ENCODE measurements around the gene TES.

- no peak for TF ChIP-seq POLR2AphosphoS5 (IDR thresholded peaks at IDR 0.05; ENCODE audit: low read depth, low read length)
- TF ChIP-seq REST (IDR thresholded peaks at IDR 0.05; ENCODE audit: insufficient read depth in 1 of 2, low read depth in 2 of 2, low read length in 2 of 2): no peak
- no peak for TF ChIP-seq SIN3A (IDR thresholded peaks at IDR 0.05; ENCODE audit: borderline replicate concordance, insufficient read depth, low read length)
- TF ChIP-seq TAF1 (IDR thresholded peaks at IDR 0.05; ENCODE audit: borderline replicate concordance, insufficient read depth, low read length): no peak
- no peak for TF ChIP-seq FOXP2 (optimal IDR thresholded peaks at IDR 0.05; ENCODE audit: borderline replicate concordance, extremely low read depth, extremely low read length, insufficient read depth)
Measured at GRCh38 chr7:116195451-116195850, 14.9 kb upstream of the TES start.
